Trophoblast cell (in vitro differentiated cells and primary cell): ENCODE results near the gene TPRX1.
"Not testable (repeated sequence)": the region's sequence is repeated elsewhere in the genome, so short reads cannot be mapped to it uniquely, and the experiment has no call there.

ENCODE experiments used
- DNase-seq, 2 donors: peaks; one replicate each; pipeline ENCODE4 v3.0.0-alpha.2; 2016
- H2AFZ ChIP-seq: 2 replicates; pipeline ENCODE4 v1.6.1; 2013; ENCODE audit warnings: low read length, moderate library complexity, mild to moderate bottlenecking; ENCODE audit not compliant: insufficient read depth, poor library complexity
- H2AK5ac ChIP-seq: 2 replicates; pipeline ENCODE4 v1.6.1; 2013; ENCODE audit warnings: mild to moderate bottlenecking, low read length
- H2BK120ac ChIP-seq: 2 replicates; pipeline ENCODE4 v1.6.1; 2013; ENCODE audit warnings: low read length, mild to moderate bottlenecking, moderate library complexity; ENCODE audit not compliant: insufficient read depth, poor library complexity
- H2BK12ac ChIP-seq: 2 replicates; pipeline ENCODE4 v1.6.1; 2013; ENCODE audit warnings: mild to moderate bottlenecking, low read length, moderate library complexity
- H2BK5ac ChIP-seq: 2 replicates; pipeline ENCODE4 v1.6.1; 2013; ENCODE audit warnings: low read length, low read depth, moderate library complexity, mild to moderate bottlenecking; ENCODE audit not compliant: poor library complexity
- H3K14ac ChIP-seq: 2 replicates; pipeline ENCODE4 v1.6.1; 2013; ENCODE audit warnings: mild to moderate bottlenecking, low read length
- H3K18ac ChIP-seq: 2 replicates; pipeline ENCODE4 v1.6.1; 2013; ENCODE audit warnings: mild to moderate bottlenecking, low read length
- H3K23ac ChIP-seq: 2 replicates; pipeline ENCODE4 v1.6.1; 2013; ENCODE audit warnings: low read length
- H3K27ac ChIP-seq: 2 replicates; pipeline ENCODE4 v1.5.1; 2013; ENCODE audit warnings: low read depth, mild to moderate bottlenecking, inconsistent platforms, low read length, moderate library complexity
- H3K27me3 ChIP-seq: 2 replicates; pipeline ENCODE4 v1.6.1; 2013; ENCODE audit warnings: inconsistent platforms, mild to moderate bottlenecking, low read length, moderate library complexity; ENCODE audit not compliant: insufficient read depth
- H3K36me3 ChIP-seq, 2 experiments: 1 replicate in 1 of 2; 2 replicates in 1 of 2; pipeline ENCODE4 v1.6.1; 2013; ENCODE audit warnings: low read length in 2 of 2, mild to moderate bottlenecking in 2 of 2, moderate library complexity in 1 of 2; ENCODE audit not compliant: insufficient read depth in 2 of 2, control insufficient read depth in 1 of 2
- H3K4ac ChIP-seq: 2 replicates; pipeline ENCODE4 v1.6.1; 2013; ENCODE audit warnings: low read depth, mild to moderate bottlenecking, low read length, moderate library complexity
- H3K4me1 ChIP-seq, 2 experiments: 1 replicate in 1 of 2; 2 replicates in 1 of 2; pipeline ENCODE4 v1.6.1; 2013; ENCODE audit warnings: low read length in 2 of 2, mild to moderate bottlenecking in 2 of 2, moderate library complexity in 1 of 2; ENCODE audit not compliant: insufficient read depth in 2 of 2, control insufficient read depth in 1 of 2
- H3K4me2 ChIP-seq: 2 replicates; pipeline ENCODE4 v1.6.1; 2013; ENCODE audit warnings: inconsistent platforms, mild to moderate bottlenecking, low read length, moderate library complexity
- H3K4me3 ChIP-seq: 2 replicates; pipeline ENCODE4 v1.5.1; 2013; ENCODE audit warnings: mild to moderate bottlenecking, low read depth, low read length, inconsistent platforms
- H3K79me1 ChIP-seq: one replicate; pipeline ENCODE4 v1.6.1; 2013; ENCODE audit warnings: low read length
- H3K79me2 ChIP-seq: 2 replicates; pipeline ENCODE4 v1.6.1; 2013; ENCODE audit warnings: low read length, mild to moderate bottlenecking; ENCODE audit not compliant: control insufficient read depth, insufficient read depth, poor library complexity
- H3K9ac ChIP-seq: 2 replicates; pipeline ENCODE4 v1.6.1; 2013; ENCODE audit warnings: mild to moderate bottlenecking, low read length
- H3K9me3 ChIP-seq: 2 replicates; pipeline ENCODE4 v1.6.1; 2013; ENCODE audit warnings: low read depth, mild to moderate bottlenecking, control low read depth, inconsistent platforms, low read length; ENCODE audit not compliant: insufficient read depth
- H4K12ac ChIP-seq: 2 replicates; pipeline ENCODE4 v1.6.1; 2013; ENCODE audit warnings: low read depth, mild to moderate bottlenecking, low read length, moderate library complexity
- H4K8ac ChIP-seq: 2 replicates; pipeline ENCODE4 v1.6.1; 2013; ENCODE audit warnings: low read depth, mild to moderate bottlenecking, low read length, moderate library complexity
- H4K91ac ChIP-seq: one replicate; pipeline ENCODE4 v1.6.1; 2013; ENCODE audit warnings: low read depth, mild to moderate bottlenecking, low read length, moderate library complexity
- WGBS: extraction: QIAGEN DNeasy Blood & Tissue Kit; methylation state at CpG from one replicate; pipeline ENCODE4 v1.1.7; 2013; ENCODE audit warnings: missing lambda C conversion rate; ENCODE audit not compliant: insufficient read length, insufficient coverage; ENCODE audit errors: extremely low coverage; 5-methylcytosine and 5-hydroxymethylcytosine counted together

TPRX1 gene

GRCh38 chr19:47803148-47803547, 1.2 kb downstream of the TPRX1 start:
- not testable (repeated sequence) for H3K27ac ChIP-seq, H3K36me3 ChIP-seq, H3K27me3 ChIP-seq, H4K8ac ChIP-seq, H2BK120ac ChIP-seq, H3K14ac ChIP-seq, H4K12ac ChIP-seq, H3K4me1 ChIP-seq, H2AK5ac ChIP-seq, H3K23ac ChIP-seq, H3K9ac ChIP-seq, H2BK5ac ChIP-seq, H3K4ac ChIP-seq, H4K91ac ChIP-seq, H2BK12ac ChIP-seq, H3K9me3 ChIP-seq, H3K79me1 ChIP-seq, DNase-seq, H3K4me2 ChIP-seq, H2AFZ ChIP-seq, H3K4me3 ChIP-seq, H3K18ac ChIP-seq, H3K79me2 ChIP-seq
- WGBS: no CpG with 5 or more reads among the region's 21 CpGs

GRCh38 chr19:47802521-47803043, 1.8 kb downstream of the TPRX1 start:
- H4K8ac ChIP-seq: no peak overlapping the region
- WGBS: no CpG with 5 or more reads among the region's 25 CpGs

DNA sequence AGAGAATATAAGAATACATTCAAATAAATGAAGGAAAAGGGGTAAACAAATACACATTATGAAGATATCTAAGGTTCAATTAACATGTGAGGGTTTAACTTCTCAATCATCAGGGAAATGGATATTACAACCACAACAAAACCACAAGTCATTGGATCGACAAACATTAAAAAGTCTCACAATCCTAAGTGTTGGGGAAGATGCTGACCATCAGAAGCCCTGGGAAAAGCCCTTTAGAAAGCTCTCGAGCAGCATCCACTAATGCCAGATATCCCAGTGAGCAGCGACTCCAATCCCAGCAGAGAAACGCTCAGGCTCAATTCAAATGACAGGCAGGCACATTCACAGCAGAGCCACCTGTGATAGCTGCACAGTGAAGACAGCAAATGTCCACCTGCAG, 3.1 kb downstream of the TPRX1 start:
- Histone ChIP-seq H3K9ac (no peak overlapping the region), H3K9me3 (no peaks in the 10 kb centered on the region)
- no CpG with 5 or more reads among the region's 4 CpGs for WGBS

More at GRCh38 chr19:47802521-47803043, 1.8 kb downstream of the TPRX1 start:
- Histone ChIP-seq H3K4me1 (no peaks in the 10 kb centered on the region), H2BK12ac (no peak overlapping the region), H3K23ac (no peak overlapping the region), H3K9ac (no peak overlapping the region), H2AFZ (no peak overlapping the region), H3K9me3 (no peaks in the 10 kb centered on the region), H2BK120ac (no peak overlapping the region), H3K4me3 (no peak overlapping the region), H3K36me3 (no peaks in the 10 kb centered on the region), H2BK5ac (no peak overlapping the region), H3K14ac (no peak overlapping the region), H3K27me3 (no peaks in the 10 kb centered on the region), H3K4ac (no peak overlapping the region), H3K79me1 (no peaks in the 10 kb centered on the region), H3K79me2 (no peaks in the 10 kb centered on the region), H2AK5ac (no peak overlapping the region), H3K18ac (no peak overlapping the region), H4K12ac (no peak overlapping the region), H3K27ac (no peak overlapping the region), H3K4me2 (no peak overlapping the region), H4K91ac (no peak overlapping the region)
- no peak for DNase-seq

DNA sequence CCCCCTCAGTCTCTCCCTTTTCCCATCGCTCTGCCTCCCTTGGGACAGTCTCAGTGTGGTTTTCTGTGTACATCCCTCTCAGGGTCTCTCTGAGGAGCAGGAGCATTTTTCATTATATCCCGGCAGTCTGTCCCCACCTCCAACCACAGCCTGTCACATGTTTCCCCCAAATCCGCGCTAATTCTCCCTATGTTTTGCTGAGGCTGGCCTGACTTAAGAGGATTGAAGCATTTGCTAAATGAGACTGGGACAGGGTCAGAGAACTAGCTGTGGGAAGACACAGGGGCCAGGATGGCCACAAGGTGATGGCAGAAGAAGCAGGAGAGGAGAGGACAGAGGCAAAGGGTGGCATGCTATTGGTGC, 5.5 kb downstream of the TPRX1 start:
- Histone ChIP-seq H3K4me1 (no peaks in the 10 kb centered on the region), H2BK12ac (no peak overlapping the region), H3K79me2 (no peaks in the 10 kb centered on the region), H3K9ac (no peak overlapping the region), H4K12ac (no peak overlapping the region), H3K23ac (no peak overlapping the region), H3K36me3 (no peaks in the 10 kb centered on the region), H3K4ac (no peak overlapping the region), H3K14ac (no peak overlapping the region), H2BK120ac (no peak overlapping the region), H4K8ac (no peak overlapping the region), H2AFZ (no peak overlapping the region), H3K18ac (no peak overlapping the region), H3K4me3 (no peak overlapping the region), H3K9me3 (no peaks in the 10 kb centered on the region), H2BK5ac (no peak overlapping the region), H3K79me1 (no peaks in the 10 kb centered on the region), H3K4me2 (no peak overlapping the region), H4K91ac (no peak overlapping the region), H2AK5ac (no peak overlapping the region), H3K27me3 (no peaks in the 10 kb centered on the region), H3K27ac (no peak overlapping the region)
- no peak for DNase-seq
- no CpG with 5 or more reads among the region's 4 CpGs for WGBS

More for the DNA sequence above, 3.1 kb downstream of the TPRX1 start:
- Histone ChIP-seq H4K91ac (no peak overlapping the region), H2AFZ (no peak overlapping the region), H3K18ac (no peak overlapping the region), H3K36me3 (no peaks in the 10 kb centered on the region), H4K8ac (no peak overlapping the region), H3K4me3 (no peak overlapping the region), H2BK120ac (no peak overlapping the region), H2AK5ac (no peak overlapping the region), H3K79me2 (no peaks in the 10 kb centered on the region), H2BK5ac (no peak overlapping the region), H3K79me1 (no peaks in the 10 kb centered on the region), H3K27me3 (no peaks in the 10 kb centered on the region), H4K12ac (no peak overlapping the region), H3K23ac (no peak overlapping the region), H3K14ac (no peak overlapping the region), H3K4me1 (no peaks in the 10 kb centered on the region), H3K4me2 (no peak overlapping the region), H3K4ac (no peak overlapping the region), H3K27ac (no peak overlapping the region), H2BK12ac (no peak overlapping the region)
- DNase-seq: no peak
